GM12878 (cell line): Measurements from ENCODE around the gene PDE7B. TPM values are rescaled to one million over a fixed set of nuclear protein-coding genes. Genes with fewer than 3 reads are reported as not detected.

ENCODE experiments used
- ATAC-seq: fragments of 200-7000 bp; cut with Tn5 transposase; 3 replicates; pipeline ENCODE4 v1.9.1; 2020; ENCODE audit warnings: mild to moderate bottlenecking, moderate library complexity
- BruUV-seq: library from RNA; stranded (reverse); fragments of 400-500 nt; replicated peaks from 2 replicates; lab custom pipeline; 2021; lab: Mats Ljungman, UMichigan
- CTCF ChIA-PET: fragments of 300-600 bp; sonication (Branson Sonifier 250); formaldehyde crosslinking; extraction: SDS; loops from one replicate; lab custom pipeline; 2021; ENCODE audit warnings: inconsistent platforms; lab: Yijun Ruan, JAX
- POLR2A ChIA-PET: fragments of 350-600 bp; formaldehyde crosslinking; extraction: SDS; loops from one replicate; lab custom pipeline; 2021; ENCODE audit warnings: inconsistent platforms; lab: Charles Lee
- RAD21 ChIA-PET: fragments of 300-600 bp; sonication (Branson Sonifier 250); formaldehyde crosslinking; loops from one replicate; lab custom pipeline; 2023; ENCODE audit warnings: antibody characterized with exemption; ENCODE audit not compliant: unreplicated experiment; lab: Charles Lee
- SMC1A ChIA-PET: fragments of 300-600 bp; sonication (Branson Sonifier 250); formaldehyde crosslinking; loops from one replicate; lab custom pipeline; 2023; ENCODE audit not compliant: unreplicated experiment, uncharacterized antibody; lab: Charles Lee
- DNase-seq: peaks from one replicate; pipeline ENCODE4 v3.0.0-alpha.2; 2011; ENCODE audit warnings: low read depth, low spot score
- FAIRE-seq: peaks from 3 replicates; lab custom pipeline; 2011; peaks lifted over from hg19 to GRCh38; lab: Jason Lieb, UNC
- H2AFZ ChIP-seq: 2 replicates; pipeline ENCODE4 v1.6.0; 2011; ENCODE audit warnings: low read depth, low read length, control low read depth; ENCODE audit not compliant: control insufficient read depth
- H3K27ac ChIP-seq: 2 replicates; pipeline ENCODE4 v1.5.1; 2011; ENCODE audit warnings: control low read depth; ENCODE audit not compliant: control insufficient read depth, insufficient read depth
- H3K27me3 ChIP-seq, 2 experiments: replicated peaks in 1 of 2; 2 replicates each; pipeline versions ENCODE4 v1.6.0 to v1.6.1; 2011; ENCODE audit warnings: low read length in 1 of 2; ENCODE audit not compliant: control insufficient read depth in 2 of 2, insufficient read depth in 2 of 2
- H3K36me3 ChIP-seq, 2 experiments: 2 replicates each; pipeline ENCODE4 v1.5.1; 2011; ENCODE audit warnings: low read length in 1 of 2; ENCODE audit not compliant: control insufficient read depth in 2 of 2, insufficient read depth in 2 of 2
- H3K4me1 ChIP-seq: 2 replicates; pipeline ENCODE4 v1.6.1; 2011; ENCODE audit warnings: mild to moderate bottlenecking, low read length, moderate library complexity, mixed read lengths; ENCODE audit not compliant: control insufficient read depth, insufficient read depth
- H3K4me2 ChIP-seq: 2 replicates; pipeline ENCODE4 v1.6.0; 2011; ENCODE audit warnings: control low read depth; ENCODE audit not compliant: control insufficient read depth, insufficient read depth
- H3K4me3 ChIP-seq: fragments of 200-600 bp; sonication (generic); 2 replicates; pipeline ENCODE4 v1.5.1; 2016
- H3K79me2 ChIP-seq: 2 replicates; pipeline ENCODE4 v1.6.0; 2011; ENCODE audit warnings: low read length; ENCODE audit not compliant: control insufficient read depth, insufficient read depth
- H3K9ac ChIP-seq: 2 replicates; pipeline ENCODE4 v1.8.0; 2011; ENCODE audit warnings: low read length, control low read depth, mixed read lengths; ENCODE audit not compliant: control insufficient read depth, insufficient read depth
- H3K9me3 ChIP-seq: replicated peaks from 3 replicates; pipeline ENCODE4 v1.5.1; 2011; ENCODE audit warnings: mild to moderate bottlenecking, low read length; ENCODE audit not compliant: control insufficient read depth, insufficient read depth
- H4K20me1 ChIP-seq: 2 replicates; pipeline ENCODE4 v1.6.0; 2011; ENCODE audit not compliant: control insufficient read depth, insufficient read depth
- BHLHE40 ChIP-seq, 2 experiments: fragments of 450-650 bp in 1 of 2; IDR thresholded peaks; 2 replicates each; pipeline ENCODE4 v1.6.1; 2011 to 2017; ENCODE audit warnings: low read depth in 2 of 2, borderline replicate concordance in 1 of 2, improper control_type of control experiment in 1 of 2, low read length in 1 of 2, mild to moderate bottlenecking in 1 of 2
- BRCA1 ChIP-seq: IDR thresholded peaks from 2 replicates; pipeline ENCODE4 v1.6.1; 2011; ENCODE audit warnings: low read depth, low read length, improper control_type of control experiment
- CEBPB ChIP-seq, 2 experiments: fragments of 150-350 bp in 1 of 2; IDR thresholded peaks; 2 replicates each; pipeline ENCODE4 v1.6.1; 2012 to 2014; ENCODE audit warnings: low read depth in 2 of 2, low read length in 2 of 2, borderline replicate concordance in 1 of 2, inconsistent platforms in 1 of 2
- EED ChIP-seq: sonication (generic); IDR thresholded peaks from 2 replicates; pipeline ENCODE4 v1.6.1; 2016; ENCODE audit warnings: antibody characterized with exemption, low read depth
- HCFC1 ChIP-seq: fragments of 150-350 bp; IDR thresholded peaks from 2 replicates; pipeline ENCODE4 v1.6.1; 2014; ENCODE audit warnings: low read length
- MYC ChIP-seq: IDR thresholded peaks from 2 replicates; pipeline ENCODE4 v1.6.1; 2011; ENCODE audit warnings: mild to moderate bottlenecking, low read length, moderate library complexity, inconsistent platforms; ENCODE audit not compliant: insufficient read depth, insufficient replicate concordance, insufficient read length, severe bottlenecking
- NBN ChIP-seq: fragments of 450-650 bp; IDR thresholded peaks from 2 replicates; pipeline ENCODE4 v1.6.1; 2016
- NFXL1 ChIP-seq: fragments of 450-650 bp; IDR thresholded peaks from 2 replicates; pipeline ENCODE4 v1.6.1; 2017; ENCODE audit warnings: antibody characterized with exemption, mild to moderate bottlenecking, borderline replicate concordance
- PAX5 ChIP-seq: IDR thresholded peaks from 2 replicates; pipeline ENCODE4 v1.6.1; 2011; ENCODE audit warnings: low read depth, low read length, borderline replicate concordance
- RB1 ChIP-seq: fragments of 450-650 bp; formaldehyde crosslinking; IDR thresholded peaks from 2 replicates; pipeline ENCODE4 v1.6.1; 2017; ENCODE audit warnings: mild to moderate bottlenecking, borderline replicate concordance
- SMARCA5 ChIP-seq: fragments of 450-650 bp; IDR thresholded peaks from 2 replicates; pipeline ENCODE4 v1.6.1; 2017; ENCODE audit warnings: mild to moderate bottlenecking
- SP1 ChIP-seq: IDR thresholded peaks from one replicate; pipeline ENCODE4 v1.6.1; 2011; ENCODE audit warnings: low read depth, low read length
- SREBF1 ChIP-seq: IDR thresholded peaks from 2 replicates; pipeline ENCODE4 v1.6.1; 2012; ENCODE audit warnings: mild to moderate bottlenecking, low read length
- STAT3 ChIP-seq: IDR thresholded peaks from 2 replicates; pipeline ENCODE4 v1.6.1; 2011; ENCODE audit warnings: low read depth, low read length, improper control_type of control experiment
- in situ Hi-C: fragments of 300-500 bp; cut with MboI; formaldehyde crosslinking; loops from 9 replicates; pipeline ENCODE4 v1.14.3; 2018; ENCODE audit warnings: mixed read lengths
- intact Hi-C: fragments of 100-400 bp; cut with micrococcal nuclease; formaldehyde crosslinking; loops from one replicate; pipeline ENCODE4 v1.14.2; 2022; ENCODE audit not compliant: unreplicated experiment
- polyA plus RNA-seq, 11 experiments: library from polyadenylated mRNA; depleted of rRNA in 4 of 11; unstranded in 6 of 11; stranded (reverse) in 5 of 11; fragments of >200 nt; fragmentation: Nextera tagmentation in 4 of 11; fragmentation: Illumina TruSeq in 1 of 11; extraction: Ambion mirVana in 4 of 11; extraction: Trizol in 1 of 11; gene quantifications; 1 replicate in 1 of 11; 2 replicates in 10 of 11; pipeline versions ENCODE4 v1.2.1 to v1.2.3, GENCODE V29; 2011 to 2016; ENCODE audit warnings: inconsistent platforms in 2 of 11, missing spikeins in 2 of 11, low read depth in 1 of 11
- total RNA-seq, 4 experiments: library from RNA; depleted of rRNA in 3 of 4; stranded (reverse); fragments of >200 nt in 3 of 4; fragmentation: Illumina TruSeq in 1 of 4; extraction: Trizol in 1 of 4; gene quantifications; 2 replicates each; pipeline versions ENCODE4 v1.2.1 to v1.2.3, GENCODE V29; 2013 to 2021
- TF ChIP-seq, protein P1 (sequence below): IDR thresholded peaks from 2 replicates; pipeline ENCODE4 v1.6.1; 2011; ENCODE audit warnings: mild to moderate bottlenecking, low read depth, low read length, moderate library complexity; ENCODE audit not compliant: insufficient replicate concordance
- TF ChIP-seq, protein P2 (sequence below): IDR thresholded peaks from 2 replicates; pipeline ENCODE4 v1.6.1; 2012; ENCODE audit warnings: mild to moderate bottlenecking, low read depth, low read length
- TF ChIP-seq, protein P3 (sequence below): fragments of 450-650 bp; IDR thresholded peaks from 2 replicates; pipeline ENCODE4 v1.6.1; 2016; ENCODE audit warnings: mild to moderate bottlenecking

PDE7B gene
- total and polyA plus RNA-seq, 10 of the 15 experiments (the other 5 are each of a cell fraction or from before 2014, with no cell fraction given): not detected

DNA sequence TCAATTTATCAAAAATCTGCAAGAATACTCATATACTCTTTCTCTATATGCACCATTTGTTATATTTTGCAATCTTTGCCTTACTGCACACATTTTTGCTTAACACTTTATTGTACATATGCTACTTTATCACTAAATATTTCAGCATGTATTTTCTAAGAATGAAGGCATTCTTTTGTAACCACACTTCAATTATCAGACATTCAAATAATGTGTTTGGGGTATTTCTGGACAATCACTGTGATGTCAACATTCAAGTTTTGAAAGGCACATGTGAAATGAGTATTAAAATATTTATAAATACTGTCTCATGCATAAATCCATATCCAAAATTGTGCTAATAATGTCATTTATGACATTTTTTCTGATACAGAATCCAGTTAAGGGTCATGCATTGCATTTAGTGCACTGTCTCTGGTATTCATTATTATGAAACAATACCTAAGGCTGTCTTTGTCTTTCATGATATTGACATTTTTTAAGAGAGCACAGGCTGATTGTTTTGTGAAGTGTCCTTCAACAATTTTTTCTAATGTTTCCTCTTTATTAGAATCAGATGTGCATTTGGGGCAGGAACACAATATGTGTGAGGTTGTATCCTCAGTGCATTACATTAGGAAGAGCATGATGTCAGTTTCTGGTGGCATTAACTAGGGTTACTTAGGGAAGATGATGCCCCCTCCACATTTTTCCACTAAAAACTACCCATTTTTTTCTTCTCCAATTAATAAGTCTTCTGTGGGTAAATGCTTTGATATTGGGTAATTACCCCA, 292.9 kb downstream of the PDE7B start:
- Histone ChIP-seq H3K4me2 (no peak overlapping the region), H4K20me1 (no peaks in the 10 kb centered on the region), H2AFZ (no peak overlapping the region), H3K4me3 (no peak overlapping the region), H3K27me3 (peaks cover 0 to 3% of the 10 kb centered on the region in 2 experiments; a peak in 1 of 4 replicates), H3K79me2 (no peaks in the 10 kb centered on the region), H3K36me3 (no peaks in the 10 kb centered on the region), H3K27ac (no peak overlapping the region), H3K9ac (no peak overlapping the region), H3K9me3 (no peaks in the 10 kb centered on the region), H3K4me1 (no peaks in the 10 kb centered on the region)
- intact Hi-C loops: no loop called here
- BruUV-seq: no TSS peak
- ChIA-PET RAD21 (no interaction called here), POLR2A (no interaction called here), CTCF (no interaction called here), SMC1A (no interaction called here)
- TF ChIP-seq BHLHE40 (IDR thresholded peaks at IDR 0.05; ENCODE audit: borderline replicate concordance in 1 of 2, low read depth in 2 of 2, low read length in 1 of 2) (no peak), RB1 (no peak), MYC (no peak), NFXL1 (no peak), HCFC1 (no peak), CEBPB (IDR thresholded peaks at IDR 0.05; ENCODE audit: borderline replicate concordance in 1 of 2, low read depth in 2 of 2, low read length in 2 of 2) (no peak), EED (no peak), BRCA1 (no peak), NBN (no peak), SREBF1 (no peak), SMARCA5 (no peak), SP1 (no peak), STAT3 (no peak), PAX5 (no peak)
- TF ChIP-seq, protein P1, sequence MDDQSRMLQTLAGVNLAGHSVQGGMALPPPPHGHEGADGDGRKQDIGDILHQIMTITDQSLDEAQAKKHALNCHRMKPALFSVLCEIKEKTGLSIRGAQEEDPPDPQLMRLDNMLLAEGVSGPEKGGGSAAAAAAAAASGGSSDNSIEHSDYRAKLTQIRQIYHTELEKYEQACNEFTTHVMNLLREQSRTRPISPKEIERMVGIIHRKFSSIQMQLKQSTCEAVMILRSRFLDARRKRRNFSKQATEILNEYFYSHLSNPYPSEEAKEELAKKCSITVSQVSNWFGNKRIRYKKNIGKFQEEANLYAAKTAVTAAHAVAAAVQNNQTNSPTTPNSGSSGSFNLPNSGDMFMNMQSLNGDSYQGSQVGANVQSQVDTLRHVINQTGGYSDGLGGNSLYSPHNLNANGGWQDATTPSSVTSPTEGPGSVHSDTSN: no peak
- TF ChIP-seq, protein P2, sequence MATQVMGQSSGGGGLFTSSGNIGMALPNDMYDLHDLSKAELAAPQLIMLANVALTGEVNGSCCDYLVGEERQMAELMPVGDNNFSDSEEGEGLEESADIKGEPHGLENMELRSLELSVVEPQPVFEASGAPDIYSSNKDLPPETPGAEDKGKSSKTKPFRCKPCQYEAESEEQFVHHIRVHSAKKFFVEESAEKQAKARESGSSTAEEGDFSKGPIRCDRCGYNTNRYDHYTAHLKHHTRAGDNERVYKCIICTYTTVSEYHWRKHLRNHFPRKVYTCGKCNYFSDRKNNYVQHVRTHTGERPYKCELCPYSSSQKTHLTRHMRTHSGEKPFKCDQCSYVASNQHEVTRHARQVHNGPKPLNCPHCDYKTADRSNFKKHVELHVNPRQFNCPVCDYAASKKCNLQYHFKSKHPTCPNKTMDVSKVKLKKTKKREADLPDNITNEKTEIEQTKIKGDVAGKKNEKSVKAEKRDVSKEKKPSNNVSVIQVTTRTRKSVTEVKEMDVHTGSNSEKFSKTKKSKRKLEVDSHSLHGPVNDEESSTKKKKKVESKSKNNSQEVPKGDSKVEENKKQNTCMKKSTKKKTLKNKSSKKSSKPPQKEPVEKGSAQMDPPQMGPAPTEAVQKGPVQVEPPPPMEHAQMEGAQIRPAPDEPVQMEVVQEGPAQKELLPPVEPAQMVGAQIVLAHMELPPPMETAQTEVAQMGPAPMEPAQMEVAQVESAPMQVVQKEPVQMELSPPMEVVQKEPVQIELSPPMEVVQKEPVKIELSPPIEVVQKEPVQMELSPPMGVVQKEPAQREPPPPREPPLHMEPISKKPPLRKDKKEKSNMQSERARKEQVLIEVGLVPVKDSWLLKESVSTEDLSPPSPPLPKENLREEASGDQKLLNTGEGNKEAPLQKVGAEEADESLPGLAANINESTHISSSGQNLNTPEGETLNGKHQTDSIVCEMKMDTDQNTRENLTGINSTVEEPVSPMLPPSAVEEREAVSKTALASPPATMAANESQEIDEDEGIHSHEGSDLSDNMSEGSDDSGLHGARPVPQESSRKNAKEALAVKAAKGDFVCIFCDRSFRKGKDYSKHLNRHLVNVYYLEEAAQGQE: no peak
- TF ChIP-seq, protein P3, sequence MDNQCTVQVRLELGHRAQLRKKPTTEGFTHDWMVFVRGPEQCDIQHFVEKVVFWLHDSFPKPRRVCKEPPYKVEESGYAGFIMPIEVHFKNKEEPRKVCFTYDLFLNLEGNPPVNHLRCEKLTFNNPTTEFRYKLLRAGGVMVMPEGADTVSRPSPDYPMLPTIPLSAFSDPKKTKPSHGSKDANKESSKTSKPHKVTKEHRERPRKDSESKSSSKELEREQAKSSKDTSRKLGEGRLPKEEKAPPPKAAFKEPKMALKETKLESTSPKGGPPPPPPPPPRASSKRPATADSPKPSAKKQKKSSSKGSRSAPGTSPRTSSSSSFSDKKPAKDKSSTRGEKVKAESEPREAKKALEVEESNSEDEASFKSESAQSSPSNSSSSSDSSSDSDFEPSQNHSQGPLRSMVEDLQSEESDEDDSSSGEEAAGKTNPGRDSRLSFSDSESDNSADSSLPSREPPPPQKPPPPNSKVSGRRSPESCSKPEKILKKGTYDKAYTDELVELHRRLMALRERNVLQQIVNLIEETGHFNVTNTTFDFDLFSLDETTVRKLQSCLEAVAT: no peak
- in situ Hi-C loops: no loop called here
- FAIRE-seq (no peak), ATAC-seq (no peak), DNase-seq (no peak)
